IMR-90 (cell line): Measurements from ENCODE around the gene CEP97. TPM values are rescaled to one million over a fixed set of nuclear protein-coding genes. Genes with fewer than 3 reads are reported as not detected.

Experiments used
- ATAC-seq: fragments of 200-7000 bp; cut with Tn5 transposase; 2 replicates; pipeline ENCODE4 v1.9.1; 2020; ENCODE audit warnings: low read depth, mild to moderate bottlenecking, moderate library complexity
- BruUV-seq: library from RNA; stranded (reverse); fragments of 400-500 nt; replicated peaks from 2 replicates; lab custom pipeline; 2021; lab: Mats Ljungman, UMichigan
- CTCF ChIA-PET: fragments of 300-600 bp; formaldehyde crosslinking; extraction: SDS; loops from one replicate; lab custom pipeline; 2021; ENCODE audit warnings: antibody characterized with exemption; lab: Yijun Ruan, JAX
- POLR2A ChIA-PET: fragments of 300-600 bp; sonication (Branson Sonifier 250); formaldehyde crosslinking; loops from one replicate; lab custom pipeline; 2022; ENCODE audit warnings: antibody characterized with exemption; ENCODE audit not compliant: unreplicated experiment; lab: Charles Lee
- DNase-seq: peaks from one replicate; pipeline ENCODE4 v3.0.0; 2013
- H2AFZ ChIP-seq: replicated peaks from 2 replicates; pipeline ENCODE3; 2013; ENCODE audit warnings: low read length, mild to moderate bottlenecking; ENCODE audit not compliant: poor library complexity
- H2AK5ac ChIP-seq: 2 replicates; pipeline ENCODE4 v1.6.1; 2013; ENCODE audit warnings: low read depth, low read length, inconsistent platforms
- H2AK9ac ChIP-seq: replicated peaks from 2 replicates; pipeline ENCODE3; 2013; ENCODE audit warnings: mild to moderate bottlenecking, low read depth, low read length, moderate library complexity; ENCODE audit not compliant: poor library complexity
- H2BK120ac ChIP-seq: 2 replicates; pipeline ENCODE4 v1.6.1; 2013; ENCODE audit warnings: low read depth, low read length, inconsistent platforms
- H2BK15ac ChIP-seq: 3 replicates; pipeline ENCODE4 v1.6.1; 2013; ENCODE audit warnings: low read depth, low read length, inconsistent platforms
- H2BK20ac ChIP-seq: 2 replicates; pipeline ENCODE4 v1.6.1; 2013; ENCODE audit warnings: low read depth, mild to moderate bottlenecking, inconsistent platforms, low read length, moderate library complexity
- H2BK5ac ChIP-seq: 2 replicates; pipeline ENCODE4 v1.6.1; 2013; ENCODE audit warnings: mild to moderate bottlenecking, low read depth, low read length, inconsistent platforms; ENCODE audit not compliant: poor library complexity, severe bottlenecking
- H3K14ac ChIP-seq: replicated peaks from 2 replicates; pipeline ENCODE4 v1.6.1; 2013; ENCODE audit warnings: low read depth, low read length, inconsistent platforms
- H3K18ac ChIP-seq: 2 replicates; pipeline ENCODE4 v1.6.1; 2013; ENCODE audit warnings: low read depth, low read length, control low read depth
- H3K23ac ChIP-seq: 2 replicates; pipeline ENCODE4 v1.6.1; 2013; ENCODE audit warnings: low read depth, low read length, inconsistent platforms
- H3K27ac ChIP-seq: 2 replicates; pipeline ENCODE4 v1.5.1; 2013; ENCODE audit warnings: mild to moderate bottlenecking, control low read depth, low read length; ENCODE audit not compliant: insufficient read depth
- H3K27me3 ChIP-seq: 2 replicates; pipeline ENCODE4 v1.6.1; 2013; ENCODE audit warnings: low read length; ENCODE audit not compliant: control insufficient read depth, insufficient read depth
- H3K36me3 ChIP-seq: 2 replicates; pipeline ENCODE4 v1.6.1; 2013; ENCODE audit warnings: low read length, mixed read lengths; ENCODE audit not compliant: control insufficient read depth, insufficient read depth
- H3K4ac ChIP-seq: 2 replicates; pipeline ENCODE4 v1.6.1; 2013; ENCODE audit warnings: low read depth, low read length, inconsistent platforms
- H3K4me1 ChIP-seq: 2 replicates; pipeline ENCODE4 v1.6.1; 2013; ENCODE audit warnings: low read length, mixed read lengths; ENCODE audit not compliant: control insufficient read depth, insufficient read depth
- H3K4me2 ChIP-seq: 2 replicates; pipeline ENCODE4 v1.6.1; 2013; ENCODE audit warnings: low read depth, mild to moderate bottlenecking, control low read depth, low read length, moderate library complexity
- H3K4me3 ChIP-seq: 2 replicates; pipeline ENCODE4 v1.5.1; 2013; ENCODE audit warnings: low read depth, mild to moderate bottlenecking, control low read depth, low read length, moderate library complexity; ENCODE audit not compliant: insufficient read depth
- H3K56ac ChIP-seq: 2 replicates; pipeline ENCODE4 v1.6.1; 2013; ENCODE audit warnings: low read length, inconsistent platforms; ENCODE audit not compliant: insufficient read depth; ENCODE audit errors: extremely low read depth
- H3K79me1 ChIP-seq, 2 experiments: 2 replicates each; pipeline ENCODE4 v1.6.1; 2013; ENCODE audit warnings: low read length in 2 of 2, inconsistent platforms in 1 of 2, low read depth in 1 of 2
- H3K9ac ChIP-seq: 2 replicates; pipeline ENCODE4 v1.6.1; 2013; ENCODE audit warnings: low read depth, low read length, control low read depth
- H3K9me1 ChIP-seq: 2 replicates; pipeline ENCODE4 v1.6.1; 2013; ENCODE audit warnings: low read length, inconsistent platforms; ENCODE audit not compliant: insufficient read depth
- H3K9me3 ChIP-seq: 2 replicates; pipeline ENCODE4 v1.6.1; 2013; ENCODE audit warnings: low read length; ENCODE audit not compliant: control insufficient read depth, insufficient read depth
- H4K20me1 ChIP-seq: 2 replicates; pipeline ENCODE4 v1.6.1; 2013; ENCODE audit warnings: low read length, inconsistent platforms; ENCODE audit not compliant: insufficient read depth
- H4K5ac ChIP-seq: 2 replicates; pipeline ENCODE4 v1.6.1; 2013; ENCODE audit warnings: mild to moderate bottlenecking, low read depth, low read length, control low read depth
- H4K8ac ChIP-seq, 2 experiments: 2 replicates each; pipeline ENCODE4 v1.6.1; 2013; ENCODE audit warnings: low read depth in 2 of 2, low read length in 2 of 2, control low read depth in 1 of 2, inconsistent platforms in 1 of 2
- H4K91ac ChIP-seq: 2 replicates; pipeline ENCODE4 v1.6.1; 2013; ENCODE audit warnings: low read depth, low read length, inconsistent platforms; ENCODE audit not compliant: insufficient read depth
- BHLHE40 ChIP-seq: fragments of 150-350 bp; IDR thresholded peaks from 2 replicates; pipeline ENCODE4 v1.6.1; 2016; ENCODE audit warnings: mild to moderate bottlenecking, low read depth, low read length
- CHD1 ChIP-seq: IDR thresholded peaks from 2 replicates; pipeline ENCODE4 v1.6.1; 2012; ENCODE audit warnings: low read depth, low read length, improper control_type of control experiment
- FOS ChIP-seq: fragments of 150-350 bp; IDR thresholded peaks from 2 replicates; pipeline ENCODE4 v1.6.1; 2016; ENCODE audit warnings: low read depth, low read length
- MAZ ChIP-seq: IDR thresholded peaks from 2 replicates; pipeline ENCODE4 v1.6.1; 2012; ENCODE audit warnings: low read depth, mild to moderate bottlenecking, low read length, improper control_type of control experiment, moderate library complexity, borderline replicate concordance
- MXI1 ChIP-seq: IDR thresholded peaks from 2 replicates; pipeline ENCODE4 v1.6.1; 2012; ENCODE audit warnings: low read depth, mild to moderate bottlenecking, low read length, moderate library complexity, borderline replicate concordance
- NFE2L2 ChIP-seq: fragments of 150-350 bp; IDR thresholded peaks from 2 replicates; pipeline ENCODE4 v1.6.1; 2016; ENCODE audit warnings: low read depth, mild to moderate bottlenecking, low read length
- POLR2A ChIP-seq: IDR thresholded peaks from 2 replicates; pipeline ENCODE4 v1.6.1; 2012; ENCODE audit warnings: mild to moderate bottlenecking, low read depth, low read length
- RAD21 ChIP-seq: IDR thresholded peaks from 2 replicates; pipeline ENCODE4 v1.6.1; 2012; ENCODE audit warnings: low read length, improper control_type of control experiment
- RFX5 ChIP-seq: IDR thresholded peaks from 2 replicates; pipeline ENCODE4 v1.8.0; 2012; ENCODE audit warnings: low read depth, mild to moderate bottlenecking, low read length, moderate library complexity
- SMC3 ChIP-seq: fragments of 150-350 bp; IDR thresholded peaks from 2 replicates; pipeline ENCODE4 v1.6.1; 2016; ENCODE audit warnings: low read depth, mild to moderate bottlenecking, antibody characterized with exemption, low read length, moderate library complexity
- WGBS, 2 experiments: methylation state at CpG; one replicate each; pipeline versions ENCODE4 v1.1.5 to v1.1.7; 2013; ENCODE audit warnings: missing lambda C conversion rate in 2 of 2; ENCODE audit not compliant: insufficient read length in 1 of 2; ENCODE audit errors: extremely low coverage in 2 of 2; 5-methylcytosine and 5-hydroxymethylcytosine counted together
- dilution Hi-C: fragments of 300-500 bp; cut with HindIII; formaldehyde crosslinking; loops from one replicate; pipeline ENCODE4 v1.14.3; 2018; ENCODE audit warnings: low sequenced_read_pairs; ENCODE audit not compliant: unreplicated experiment
- in situ Hi-C: fragments of 300-500 bp; cut with MboI; formaldehyde crosslinking; loops from 3 replicates; pipeline ENCODE4 v1.14.3; 2019; ENCODE audit warnings: low sequenced_read_pairs, inconsistent platforms, mixed read lengths
- intact Hi-C: fragments of 100-400 bp; cut with micrococcal nuclease; formaldehyde crosslinking; loops from 2 replicates; pipeline ENCODE4 v1.10.0; 2022
- polyA plus RNA-seq, 3 experiments: library from polyadenylated mRNA; depleted of rRNA; stranded (reverse); fragments of >200 nt; gene quantifications; 2 replicates each; pipeline ENCODE4 v1.2.3, GENCODE V29; 2012; ENCODE audit warnings: low replicate concordance in 1 of 3
- total RNA-seq: library from RNA; depleted of rRNA; stranded (reverse); fragments of >200 nt; gene quantifications from 2 replicates; pipeline ENCODE4 v1.2.3, GENCODE V29; 2012
- TF ChIP-seq, protein P1 (sequence below): conservative IDR thresholded peaks from 2 replicates; pipeline ENCODE4 v1.5.1; 2012; ENCODE audit warnings: mild to moderate bottlenecking, low read depth, low read length, improper control_type of control experiment
- TF ChIP-seq, protein P2 (sequence below): fragments of 150-350 bp; IDR thresholded peaks from 2 replicates; pipeline ENCODE4 v1.6.1; 2017; ENCODE audit warnings: mild to moderate bottlenecking, antibody characterized with exemption, low read length, low read depth
- TF ChIP-seq, protein P3 (sequence below): fragments of 150-350 bp; IDR thresholded peaks from 2 replicates; pipeline ENCODE4 v1.6.1; 2016; ENCODE audit warnings: low read depth, mild to moderate bottlenecking, low read length, moderate library complexity, borderline replicate concordance

The CEP97 gene
- total and polyA plus RNA-seq, 2 of the 4 experiments (the other 2 are of a cell fraction): 2.0 to 21.9 TPM

DNA sequence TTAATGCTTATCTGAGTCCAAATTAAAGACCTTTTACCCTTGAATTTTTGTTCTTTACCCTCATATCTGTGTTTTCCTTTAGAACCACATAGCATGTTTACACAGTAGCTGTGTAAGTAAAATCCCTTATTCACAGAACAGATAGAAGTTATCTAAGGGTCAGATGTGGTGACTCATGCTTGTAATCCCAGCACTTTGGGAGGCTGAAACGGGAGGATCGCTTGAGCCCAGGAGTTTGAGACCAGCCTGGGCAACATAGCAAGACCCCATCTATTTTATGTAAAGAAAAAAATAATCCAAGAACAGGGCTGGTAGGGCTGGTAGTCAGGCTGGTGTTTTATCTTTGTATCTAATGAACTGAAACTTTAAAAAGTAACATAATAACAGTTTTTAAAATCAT, 77.8 kb downstream of the CEP97 start:
- Histone ChIP-seq H2AK9ac (no peak overlapping the region), H3K4me2 (no peak overlapping the region), H4K5ac (no peak overlapping the region), H3K4me3 (no peak overlapping the region), H3K14ac (no peak overlapping the region), H4K8ac (no peak overlapping the region), H3K23ac (no peak overlapping the region), H3K56ac (no peak overlapping the region), H3K36me3 (peaks cover 16% of the 10 kb centered on the region), H2AK5ac (no peak overlapping the region), H2BK5ac (no peak overlapping the region), H3K79me1 (peaks cover 12 to 15% of the 10 kb centered on the region in 2 experiments), H4K91ac (no peak overlapping the region), H3K18ac (no peak overlapping the region), H3K27ac (no peak overlapping the region), H2BK120ac (no peak overlapping the region), H3K9me3 (no peaks in the 10 kb centered on the region), H2BK20ac (no peak overlapping the region), H4K20me1 (0 out of 2 replicates have a peak, but pooled peaks cover 3% of the 10 kb centered on the region), H3K4ac (no peak overlapping the region), H3K27me3 (no peaks in the 10 kb centered on the region), H3K4me1 (no peaks in the 10 kb centered on the region), H3K9me1 (no peaks in the 10 kb centered on the region), H2AFZ (no peak overlapping the region), H3K9ac (no peak overlapping the region), H2BK15ac (no peak overlapping the region)
- ChIA-PET POLR2A (interaction anchor here (1.2 kb wide), 1 partner anchor 23 kb away, joined by 4 read pairs; the partner anchor contains the start of gene NXPE3), CTCF (interaction anchor here (1.2 to 8.5 kb wide), 3 partner anchors 12 to 424 kb away, joined by 4 to 81 read pairs (median 6); no protein-coding TSS in a partner anchor)
- ATAC-seq (no peak), DNase-seq (no peak)
- WGBS, 2 experiments: no CpG with 5 or more reads among the region's 2 CpGs
- BruUV-seq: no TSS peak
- intact Hi-C loops (loop anchor here (2.0 kb wide), 1 partner anchor 735 kb away; no protein-coding TSS in a partner anchor), dilution Hi-C loops (loop anchor here (10.0 kb wide), 1 partner anchor 733 kb away; no protein-coding TSS in a partner anchor), in situ Hi-C loops (loop anchor here (10.0 kb wide), 1 partner anchor 733 kb away; no protein-coding TSS in a partner anchor)
- TF ChIP-seq MAZ (no peak), MXI1 (no peak), CHD1 (no peak), RAD21 (no peak), POLR2A (no peak), RFX5 (no peak), FOS (no peak), SMC3 (no peak), BHLHE40 (no peak), NFE2L2 (no peak)
- TF ChIP-seq, protein P1, sequence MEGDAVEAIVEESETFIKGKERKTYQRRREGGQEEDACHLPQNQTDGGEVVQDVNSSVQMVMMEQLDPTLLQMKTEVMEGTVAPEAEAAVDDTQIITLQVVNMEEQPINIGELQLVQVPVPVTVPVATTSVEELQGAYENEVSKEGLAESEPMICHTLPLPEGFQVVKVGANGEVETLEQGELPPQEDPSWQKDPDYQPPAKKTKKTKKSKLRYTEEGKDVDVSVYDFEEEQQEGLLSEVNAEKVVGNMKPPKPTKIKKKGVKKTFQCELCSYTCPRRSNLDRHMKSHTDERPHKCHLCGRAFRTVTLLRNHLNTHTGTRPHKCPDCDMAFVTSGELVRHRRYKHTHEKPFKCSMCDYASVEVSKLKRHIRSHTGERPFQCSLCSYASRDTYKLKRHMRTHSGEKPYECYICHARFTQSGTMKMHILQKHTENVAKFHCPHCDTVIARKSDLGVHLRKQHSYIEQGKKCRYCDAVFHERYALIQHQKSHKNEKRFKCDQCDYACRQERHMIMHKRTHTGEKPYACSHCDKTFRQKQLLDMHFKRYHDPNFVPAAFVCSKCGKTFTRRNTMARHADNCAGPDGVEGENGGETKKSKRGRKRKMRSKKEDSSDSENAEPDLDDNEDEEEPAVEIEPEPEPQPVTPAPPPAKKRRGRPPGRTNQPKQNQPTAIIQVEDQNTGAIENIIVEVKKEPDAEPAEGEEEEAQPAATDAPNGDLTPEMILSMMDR: no peak
- TF ChIP-seq, protein P2, sequence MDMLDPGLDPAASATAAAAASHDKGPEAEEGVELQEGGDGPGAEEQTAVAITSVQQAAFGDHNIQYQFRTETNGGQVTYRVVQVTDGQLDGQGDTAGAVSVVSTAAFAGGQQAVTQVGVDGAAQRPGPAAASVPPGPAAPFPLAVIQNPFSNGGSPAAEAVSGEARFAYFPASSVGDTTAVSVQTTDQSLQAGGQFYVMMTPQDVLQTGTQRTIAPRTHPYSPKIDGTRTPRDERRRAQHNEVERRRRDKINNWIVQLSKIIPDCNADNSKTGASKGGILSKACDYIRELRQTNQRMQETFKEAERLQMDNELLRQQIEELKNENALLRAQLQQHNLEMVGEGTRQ: no peak
- TF ChIP-seq, protein P3, sequence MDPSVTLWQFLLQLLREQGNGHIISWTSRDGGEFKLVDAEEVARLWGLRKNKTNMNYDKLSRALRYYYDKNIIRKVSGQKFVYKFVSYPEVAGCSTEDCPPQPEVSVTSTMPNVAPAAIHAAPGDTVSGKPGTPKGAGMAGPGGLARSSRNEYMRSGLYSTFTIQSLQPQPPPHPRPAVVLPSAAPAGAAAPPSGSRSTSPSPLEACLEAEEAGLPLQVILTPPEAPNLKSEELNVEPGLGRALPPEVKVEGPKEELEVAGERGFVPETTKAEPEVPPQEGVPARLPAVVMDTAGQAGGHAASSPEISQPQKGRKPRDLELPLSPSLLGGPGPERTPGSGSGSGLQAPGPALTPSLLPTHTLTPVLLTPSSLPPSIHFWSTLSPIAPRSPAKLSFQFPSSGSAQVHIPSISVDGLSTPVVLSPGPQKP: no peak
